K562 (cell line): ENCODE data around the gene CHI3L1. TPM values are rescaled to one million over a fixed set of nuclear protein-coding genes. Genes with fewer than 3 reads are reported as not detected.

Experiments used
- CHD7 ChIP-seq: fragments of 200-600 bp; sonication (generic); IDR thresholded peaks from one replicate; pipeline ENCODE4 v1.6.1; 2012; ENCODE audit warnings: mild to moderate bottlenecking, low read depth, low read length, inconsistent platforms
- NFXL1 ChIP-seq: fragments of 450-650 bp; formaldehyde crosslinking; IDR thresholded peaks from 2 replicates; pipeline ENCODE4 v1.4.0; 2021; ENCODE audit warnings: mild to moderate bottlenecking
- polyA plus RNA-seq, 8 experiments: library from polyadenylated mRNA; depleted of rRNA in 4 of 8; stranded (reverse) in 5 of 8; unstranded in 3 of 8; fragments of >200 nt; fragmentation: Nextera tagmentation in 2 of 8; fragmentation: Illumina TruSeq in 1 of 8; extraction: Ambion mirVana in 2 of 8; extraction: Trizol in 1 of 8; gene quantifications; 2 replicates each; pipeline versions ENCODE4 v1.2.1 to v1.2.3, GENCODE V29; 2011 to 2014; ENCODE audit warnings: inconsistent platforms in 1 of 8, missing spikeins in 1 of 8
- total RNA-seq, 7 experiments: library from RNA; depleted of rRNA in 6 of 7; stranded (reverse); fragments of >200 nt in 6 of 7; fragmentation: Illumina TruSeq in 2 of 7; extraction: Trizol in 2 of 7; gene quantifications; 2 replicates each; pipeline versions ENCODE4 v1.2.1 to v1.2.3, GENCODE V29; 2011 to 2021; ENCODE audit warnings: low replicate concordance in 1 of 7

The CHI3L1 gene
- total and polyA plus RNA-seq, 9 of the 15 experiments (the other 6 are each of a cell fraction or from before 2014, with no cell fraction given), result not detected

GRCh38 chr1:203148127-203148526, 38.4 kb downstream of the CHI3L1 start (continued):
- TF ChIP-seq CHD7 (no peak), NFXL1 (no peak)
